GM18507 (cell line): Measurements from ENCODE around the gene TDRKH.

Experiments
- DNase-seq: peaks from one replicate; pipeline ENCODE4 v3.0.0; 2011; ENCODE audit warnings: low read depth; ENCODE audit not compliant: insufficient read length; ENCODE audit errors: extremely low spot score
- FAIRE-seq: peaks from 2 replicates; lab custom pipeline; 2011; peaks lifted over from hg19 to GRCh38; lab: Jason Lieb, UNC

Gene TDRKH

DNA sequence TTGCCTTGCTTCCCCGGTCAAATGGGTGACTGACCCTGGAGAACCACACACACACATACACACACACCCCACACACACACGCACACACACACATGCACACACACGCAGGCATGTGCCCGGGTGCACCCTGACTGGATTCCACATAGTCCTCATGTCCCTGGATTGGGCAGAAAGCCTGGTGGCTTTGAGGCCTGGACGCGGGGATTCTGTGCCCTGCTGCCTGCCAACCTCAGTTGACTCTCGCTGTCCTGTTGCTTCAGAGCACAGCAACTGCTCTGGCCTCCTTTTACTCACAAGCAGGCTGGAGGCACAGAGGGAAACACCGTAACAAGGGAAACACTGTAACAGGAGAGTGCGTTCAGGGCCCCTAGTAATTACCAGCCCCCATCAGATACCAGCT is 34.9 kb upstream of the TDRKH start:
- DNase-seq (no peak), FAIRE-seq (no peak)

DNA sequence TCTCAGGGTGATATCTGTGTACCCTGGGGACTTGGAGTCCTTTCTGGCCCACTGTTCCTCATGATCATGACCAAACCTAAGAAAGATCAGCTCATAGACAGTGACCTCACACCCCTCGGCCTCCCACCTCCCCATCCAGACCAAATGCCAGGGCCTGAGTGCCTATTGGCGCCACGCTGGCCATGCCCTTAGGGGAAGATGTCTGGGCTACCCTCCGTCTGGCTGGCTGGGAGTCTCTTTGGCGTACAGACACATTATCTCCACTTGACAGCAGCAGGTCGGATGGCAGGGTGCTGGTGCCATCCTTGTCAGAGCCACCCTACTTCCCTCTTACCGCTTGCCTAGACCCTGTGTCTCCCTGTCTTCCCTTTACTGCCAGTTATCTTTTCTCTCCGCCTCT is 32.9 kb upstream of the TDRKH start:
- FAIRE-seq (no peak), DNase-seq (no peak)

DNA sequence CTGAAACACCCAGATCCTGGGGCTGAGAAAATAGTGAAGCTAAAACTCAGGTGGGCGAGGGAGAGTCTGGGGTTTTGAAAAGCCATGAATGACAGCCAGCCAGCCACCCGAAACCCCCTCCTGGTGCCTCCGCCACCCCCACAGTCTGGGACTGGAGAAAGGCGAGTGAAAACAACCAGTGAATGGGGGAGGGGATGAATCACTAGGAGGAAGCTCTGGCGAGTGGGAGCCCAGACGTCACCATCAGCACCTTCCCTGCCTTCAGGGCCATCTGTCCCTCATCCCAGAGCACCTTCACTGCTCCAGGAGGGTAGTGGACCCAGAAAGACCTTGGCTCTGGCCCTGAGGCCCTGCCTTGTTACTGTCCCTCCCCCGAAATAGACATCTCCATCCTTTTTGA is 32.1 kb upstream of the TDRKH start:
- no peak for DNase-seq
- no peak for FAIRE-seq

DNA sequence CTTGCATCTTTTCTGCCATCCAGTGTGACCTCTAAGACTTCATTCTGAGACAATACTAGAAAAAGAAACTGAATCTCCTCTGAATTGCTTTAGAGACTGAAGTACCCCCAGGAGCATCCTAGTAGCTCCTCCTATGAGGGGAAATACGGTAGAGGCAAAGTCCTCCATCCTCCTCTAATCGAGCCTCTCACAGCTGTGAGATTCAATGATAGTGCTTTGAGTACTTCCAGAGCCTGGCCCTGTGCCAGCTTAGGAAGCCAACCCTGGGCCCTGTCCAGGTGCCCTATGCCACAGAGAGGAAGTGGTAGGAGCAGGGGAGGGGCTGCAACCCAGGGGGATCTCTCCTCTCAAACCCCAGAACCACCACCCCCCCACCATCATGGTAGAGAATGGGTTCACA is 30.6 kb upstream of the TDRKH start:
- FAIRE-seq (no peak), DNase-seq (no peak)

DNA sequence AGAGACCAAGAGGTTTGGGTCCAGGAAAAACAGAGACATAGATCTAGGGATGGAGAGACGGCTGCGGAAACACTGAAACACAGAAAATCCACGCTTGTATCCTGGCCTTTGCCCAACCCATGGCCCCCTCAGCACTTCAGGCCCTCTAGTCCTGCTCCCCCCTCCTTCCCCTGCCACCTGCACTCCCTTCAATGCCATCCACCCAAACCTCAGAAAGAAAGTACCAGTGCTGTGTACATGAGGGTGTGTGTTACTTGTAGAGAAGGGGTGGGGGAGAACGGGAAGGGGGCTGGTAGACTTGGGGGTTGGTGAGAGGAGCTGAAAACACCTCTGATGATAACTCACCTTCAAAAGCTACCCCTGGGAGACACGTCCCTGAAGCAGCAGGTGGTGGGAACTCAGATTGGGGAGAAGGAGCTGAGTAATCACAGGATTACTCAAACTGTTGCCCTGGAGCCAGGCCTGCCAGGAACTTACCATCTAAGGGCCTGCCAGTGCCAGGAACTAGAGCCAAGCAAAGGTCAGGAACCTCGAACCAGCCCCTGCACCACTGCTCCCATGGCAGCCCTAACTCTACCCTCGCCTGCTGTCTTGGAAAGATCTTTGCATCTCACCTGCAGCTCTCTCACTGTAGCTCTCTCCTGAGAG is 29.8 kb upstream of the TDRKH start:
- DNase-seq (no peak), FAIRE-seq (no peak)

DNA sequence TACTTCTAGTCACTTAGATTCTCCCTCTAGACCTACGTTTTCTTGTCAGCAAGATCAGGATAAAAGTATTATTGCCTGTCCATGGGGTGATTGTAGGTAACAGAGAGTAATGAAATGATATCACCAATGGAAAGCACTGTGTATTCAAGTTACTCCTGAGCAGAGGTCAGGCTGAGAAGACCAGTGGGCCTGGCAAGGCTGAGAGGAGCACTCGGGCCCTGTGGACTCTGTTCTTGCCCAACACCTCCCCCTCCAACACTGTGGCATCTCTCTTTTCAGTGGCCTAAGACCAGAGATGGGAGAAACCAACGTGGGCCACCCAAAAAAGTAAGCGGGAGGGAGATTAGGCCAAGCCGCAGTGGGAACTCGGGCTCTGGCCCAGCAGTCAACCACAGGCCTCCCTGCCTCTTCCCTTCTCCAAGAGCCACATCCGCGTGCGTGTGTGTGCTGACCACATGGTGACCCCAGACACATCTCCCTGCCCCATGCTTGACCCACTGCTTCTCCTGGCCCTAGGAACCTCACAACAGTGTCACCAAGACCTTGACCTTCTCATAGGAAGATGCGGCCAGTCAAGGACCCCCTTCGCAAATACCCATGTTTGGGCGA is 29.0 kb upstream of the TDRKH start:
- no peak for FAIRE-seq

DNA sequence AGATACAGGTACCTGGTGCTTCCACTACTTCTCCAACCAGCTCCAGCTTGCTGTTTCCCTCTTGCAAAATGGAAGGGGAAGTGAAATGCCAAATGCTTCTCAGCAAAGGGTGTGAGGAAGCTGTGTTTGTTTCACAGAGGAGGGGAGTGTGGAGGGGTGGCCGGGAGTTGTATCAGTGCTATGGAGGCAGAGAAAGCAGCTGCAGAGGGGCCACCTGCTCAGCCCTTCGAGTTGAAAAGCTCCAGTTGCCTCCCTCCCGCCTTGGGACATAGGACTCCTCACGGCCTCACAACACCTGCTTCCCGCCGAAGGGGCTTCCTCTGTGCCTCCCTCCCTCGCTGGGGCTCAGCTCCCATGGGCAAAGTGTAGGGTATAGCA is 27.0 kb upstream of the TDRKH start:
- no peak for DNase-seq

More for the DNA sequence above, 29.0 kb upstream of the TDRKH start:
- no peak for DNase-seq

DNA sequence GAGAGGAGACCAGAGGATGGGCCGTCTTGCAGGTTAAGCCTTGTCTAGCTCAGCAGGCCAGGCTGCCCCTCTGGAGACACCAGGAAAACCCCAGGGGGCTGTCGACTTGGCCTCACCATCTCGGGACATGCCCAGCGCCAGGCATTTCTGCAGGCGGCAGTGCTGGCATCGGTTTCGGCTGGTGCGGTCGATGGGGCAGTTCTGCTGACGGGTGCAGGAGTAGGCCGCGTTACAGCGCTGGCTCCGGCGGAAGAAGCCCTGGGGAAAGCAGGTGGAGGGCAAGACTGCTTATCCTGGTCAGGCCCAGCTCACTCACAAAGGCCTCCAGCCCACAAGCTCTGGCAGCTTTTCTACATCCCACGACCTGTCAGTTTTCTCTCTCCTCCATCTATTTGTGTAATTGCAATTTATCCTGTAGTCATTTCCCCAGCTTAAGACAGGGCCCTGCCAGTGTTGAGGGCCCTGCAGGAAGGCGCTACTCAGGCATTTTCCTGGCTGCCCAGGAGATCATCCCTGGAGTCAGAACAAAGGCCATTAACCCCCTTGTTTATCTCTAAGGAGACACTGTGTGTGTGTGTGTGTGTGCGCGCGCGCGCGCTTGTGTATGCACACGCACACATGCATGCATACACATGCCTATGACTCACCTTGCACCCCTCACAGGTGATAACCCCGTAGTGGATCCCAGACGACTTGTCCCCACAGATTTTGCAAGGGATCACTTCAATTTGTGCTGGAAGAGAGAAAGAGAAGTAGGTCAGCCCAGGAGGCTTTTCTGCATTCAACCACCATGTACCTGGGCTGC is 26.4 kb upstream of the TDRKH start:
- no peak for DNase-seq
- no peak for FAIRE-seq

More for the DNA sequence above, 27.0 kb upstream of the TDRKH start:
- no peak for FAIRE-seq

DNA sequence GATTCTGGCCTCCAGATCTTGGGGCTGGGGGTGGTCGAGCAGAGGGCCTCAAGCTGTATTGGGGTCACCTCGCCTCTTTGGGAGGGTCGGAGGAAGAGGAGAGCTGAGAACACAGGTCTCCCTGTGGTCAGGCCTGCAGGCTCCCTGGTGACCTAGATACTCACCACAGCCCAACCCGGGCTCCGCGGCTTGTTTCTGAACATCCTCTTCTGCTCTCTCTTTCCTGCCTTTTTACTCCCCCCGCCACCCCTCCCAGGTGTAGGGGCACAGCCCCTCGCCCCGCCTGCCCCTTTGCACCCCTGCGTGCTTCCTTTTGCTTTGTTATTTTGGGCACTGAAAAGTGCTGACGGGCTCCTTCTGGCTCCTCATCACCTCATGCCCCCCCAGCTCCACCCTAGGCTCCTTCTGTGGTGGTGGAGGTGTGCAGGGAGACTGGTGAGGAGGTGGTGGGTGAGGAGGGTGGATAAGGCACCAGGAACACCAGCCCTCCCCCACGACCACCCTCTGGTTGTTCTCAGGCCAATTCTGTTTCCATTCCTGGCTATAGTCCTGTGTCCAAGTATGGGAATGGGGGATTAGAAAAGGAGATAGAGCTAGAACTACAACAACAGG is 25.5 kb upstream of the TDRKH start:
- DNase-seq (no peak), FAIRE-seq (no peak)

DNA sequence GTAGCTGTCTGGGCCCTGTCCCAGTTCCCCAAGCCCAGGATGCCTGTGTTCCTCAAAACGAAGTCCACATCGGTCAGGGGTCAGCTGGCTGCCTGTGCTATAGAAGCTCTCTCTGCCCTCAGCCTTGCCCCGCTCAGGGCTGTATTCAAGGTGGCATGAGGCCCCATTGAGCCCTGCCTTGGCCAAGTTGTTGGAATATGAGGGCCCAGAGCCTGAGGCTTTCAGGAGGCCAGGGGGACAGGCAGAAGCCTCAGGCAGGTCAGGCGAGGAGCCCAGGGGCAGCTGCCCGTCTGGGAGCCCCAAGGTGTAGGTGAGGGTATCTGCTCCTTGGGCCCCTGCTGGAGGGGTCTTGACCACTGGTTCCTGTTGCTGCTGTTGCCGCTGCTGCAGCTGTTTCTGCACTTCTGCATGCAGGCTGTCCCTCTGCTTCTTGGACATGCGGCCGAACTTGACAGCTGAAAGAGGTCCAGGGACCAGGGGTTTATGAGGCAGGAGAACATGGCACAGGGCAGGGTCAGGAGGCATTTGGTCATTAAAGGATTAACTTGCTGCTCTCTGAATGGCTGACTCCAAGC is 24.8 kb upstream of the TDRKH start:
- no peak for FAIRE-seq
- no peak for DNase-seq

DNA sequence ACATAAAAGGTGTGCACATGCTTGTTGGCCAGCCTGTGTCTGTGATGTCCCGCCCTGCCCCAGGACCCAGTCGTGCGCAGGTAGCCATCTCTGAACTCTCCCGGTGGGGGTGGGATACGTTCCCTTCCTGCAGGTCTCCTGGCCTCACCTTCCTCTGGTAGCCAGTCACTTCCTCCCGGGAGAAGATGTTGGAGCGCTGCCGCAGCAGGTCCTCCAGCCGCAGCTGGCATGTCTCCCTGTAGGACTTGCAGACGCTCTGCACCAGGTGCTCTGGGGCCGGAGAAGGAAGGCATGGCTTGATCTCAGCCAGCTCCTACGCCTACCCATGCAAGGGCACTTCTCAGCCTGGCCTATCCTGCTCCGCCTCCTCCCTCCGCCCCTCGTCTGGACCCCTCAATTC is 24.1 kb upstream of the TDRKH start:
- no peak for DNase-seq
- FAIRE-seq = no peak

DNA sequence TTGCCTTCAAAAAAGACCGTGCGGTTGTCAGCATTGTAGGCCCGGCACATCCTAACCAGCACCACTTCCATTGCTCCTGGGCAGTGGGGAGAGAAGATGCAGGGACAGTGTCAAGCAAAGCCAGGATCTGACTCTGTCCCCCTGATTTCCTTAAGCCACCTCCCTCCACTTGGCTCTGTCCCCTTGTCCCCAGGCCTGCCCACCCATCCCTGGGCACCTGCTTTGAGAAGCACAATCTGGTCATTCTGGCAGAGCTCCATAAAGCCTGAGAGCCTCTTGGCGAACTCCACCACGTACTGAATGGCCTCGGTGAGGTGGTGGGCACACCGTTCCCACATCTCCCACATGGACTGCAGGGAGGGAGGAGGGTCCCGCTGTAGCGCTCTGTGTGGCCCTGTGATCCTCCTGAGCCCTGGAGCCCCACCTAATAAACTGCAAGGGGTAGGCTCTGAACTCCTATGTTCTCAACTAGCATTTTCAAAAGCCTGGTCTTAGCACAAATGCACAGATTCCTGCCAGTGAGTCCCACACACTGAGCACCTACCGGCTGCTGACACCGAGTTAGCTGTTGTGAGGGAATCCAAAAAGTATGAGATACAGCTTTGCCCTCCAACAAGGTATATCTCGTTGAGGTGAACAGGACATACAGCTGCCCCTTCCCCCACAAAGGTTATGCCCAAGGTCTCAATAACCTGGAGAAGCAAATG is 23.1 kb upstream of the TDRKH start:
- DNase-seq (no peak), FAIRE-seq (no peak)

DNA sequence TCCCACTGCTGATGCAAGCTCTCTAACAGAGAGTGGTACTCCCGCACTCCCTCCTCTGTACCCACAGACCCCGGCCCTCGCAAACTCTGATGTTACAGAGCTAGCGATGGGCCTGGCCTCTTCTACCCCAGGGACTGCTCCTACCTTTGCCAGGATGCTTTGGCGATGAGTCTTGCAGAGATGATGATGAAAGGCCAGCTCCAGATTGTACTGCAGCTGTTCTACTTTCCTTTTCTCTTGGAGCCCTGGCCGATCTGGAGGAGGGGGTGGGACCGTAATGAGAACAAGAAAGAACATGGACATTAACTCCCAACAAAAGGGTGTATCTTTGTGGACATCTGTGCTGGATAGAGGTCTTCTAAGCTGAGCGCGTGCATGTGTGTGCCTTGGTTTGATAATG is 20.9 kb upstream of the TDRKH start:
- no peak for FAIRE-seq

DNA sequence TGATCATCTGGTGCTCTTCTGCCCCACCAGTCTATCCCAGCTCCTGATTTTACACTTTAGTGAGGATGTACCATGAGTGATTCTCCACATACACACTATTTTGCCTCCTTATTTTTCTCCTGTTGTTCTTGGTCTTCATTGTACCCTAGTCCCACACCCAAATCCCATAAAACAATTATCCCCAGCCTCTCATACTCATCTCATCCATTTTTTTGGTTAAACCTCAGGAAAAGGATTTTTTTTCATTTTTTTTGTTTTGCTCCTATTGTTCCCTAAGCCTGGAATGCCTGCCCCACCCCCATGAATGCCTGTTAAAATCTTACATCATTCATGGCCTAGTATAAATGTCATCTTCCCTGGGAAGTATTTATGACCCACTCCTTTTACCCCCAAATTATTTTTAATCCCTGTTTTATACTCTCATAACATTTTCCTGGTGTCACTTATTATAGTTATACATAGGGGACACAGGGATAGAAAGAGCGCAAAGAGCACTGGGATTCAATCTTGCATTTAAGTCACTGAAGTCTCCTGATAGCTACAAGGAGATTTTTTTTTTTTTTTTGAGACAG is 19.8 kb upstream of the TDRKH start:
- DNase-seq (no peak), FAIRE-seq (no peak)

More for the DNA sequence above, 20.9 kb upstream of the TDRKH start:
- DNase-seq = no peak

DNA sequence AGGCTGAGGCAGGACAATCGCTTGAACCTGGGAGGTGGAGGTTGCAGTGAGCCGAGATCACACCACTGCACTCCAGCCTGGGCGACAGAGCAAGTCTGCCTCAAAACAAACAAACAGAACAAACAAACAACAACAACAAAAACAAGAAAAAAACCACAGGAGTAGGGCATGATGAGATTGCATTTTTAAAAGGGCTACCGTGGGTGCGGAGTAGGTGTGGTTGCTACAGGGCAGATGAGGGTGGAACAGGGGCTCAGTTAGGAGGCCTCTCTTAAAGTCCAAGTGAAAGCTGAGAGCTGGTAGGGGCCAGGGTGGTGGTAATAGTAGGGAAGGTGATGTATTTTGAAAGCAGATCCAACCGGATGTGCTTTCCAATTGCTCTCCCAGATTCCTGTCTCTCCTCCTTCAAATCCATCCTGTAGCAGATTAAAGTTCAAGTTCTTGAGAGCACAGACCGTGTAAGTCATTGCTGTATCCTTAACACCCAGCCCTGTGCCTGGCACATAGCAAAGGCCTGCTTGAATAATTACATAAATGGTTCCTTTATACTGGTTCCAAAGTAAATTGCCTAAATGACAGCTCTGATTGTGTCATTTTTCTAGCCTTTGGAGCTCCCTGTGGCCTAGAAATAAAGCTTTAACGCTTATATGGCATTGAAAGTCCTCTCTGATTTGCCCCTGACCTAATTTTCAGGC is 19.1 kb upstream of the TDRKH start:
- no peak for FAIRE-seq
- no peak for DNase-seq

DNA sequence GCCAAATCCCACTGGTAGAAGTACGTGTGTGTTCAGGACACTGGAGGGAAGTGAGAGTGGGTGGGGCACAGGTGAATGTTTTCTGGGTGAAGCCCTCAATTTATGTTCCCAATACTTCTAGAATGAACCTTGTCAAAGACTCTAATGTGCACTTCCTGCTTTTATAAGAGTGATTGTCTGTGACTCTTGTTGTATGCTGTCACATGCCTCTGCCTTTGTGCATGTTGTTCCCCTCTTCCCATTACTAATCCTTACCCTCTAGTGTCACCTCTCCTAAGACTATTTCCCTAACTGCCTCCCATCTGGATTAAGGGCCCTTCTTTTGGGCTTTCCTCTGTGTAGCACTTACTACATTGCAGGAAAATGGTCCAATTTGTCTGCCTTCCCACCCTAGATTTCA is 17.5 kb upstream of the TDRKH start:
- DNase-seq (no peak), FAIRE-seq (no peak)

DNA sequence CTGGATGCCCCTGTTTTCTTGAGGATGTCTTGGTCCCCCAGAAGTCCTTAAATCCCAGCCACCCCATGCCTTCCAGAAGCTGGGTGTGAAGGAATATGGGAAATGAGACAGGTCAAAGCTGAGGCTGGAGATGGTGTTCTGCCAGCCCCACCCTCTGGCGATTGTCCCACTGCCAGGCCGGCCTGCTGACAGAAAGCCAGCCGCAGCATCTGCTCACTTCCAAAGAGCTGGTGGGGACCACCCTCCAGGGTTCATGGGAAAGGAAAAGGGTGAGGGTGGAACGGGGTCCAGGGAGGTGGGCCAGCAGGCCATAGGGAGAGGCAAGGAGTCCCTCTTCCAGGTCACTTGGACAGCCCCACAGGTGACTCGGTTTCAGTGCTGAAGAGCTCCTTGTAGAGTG is 16.8 kb upstream of the TDRKH start:
- FAIRE-seq (no peak), DNase-seq (no peak)

DNA sequence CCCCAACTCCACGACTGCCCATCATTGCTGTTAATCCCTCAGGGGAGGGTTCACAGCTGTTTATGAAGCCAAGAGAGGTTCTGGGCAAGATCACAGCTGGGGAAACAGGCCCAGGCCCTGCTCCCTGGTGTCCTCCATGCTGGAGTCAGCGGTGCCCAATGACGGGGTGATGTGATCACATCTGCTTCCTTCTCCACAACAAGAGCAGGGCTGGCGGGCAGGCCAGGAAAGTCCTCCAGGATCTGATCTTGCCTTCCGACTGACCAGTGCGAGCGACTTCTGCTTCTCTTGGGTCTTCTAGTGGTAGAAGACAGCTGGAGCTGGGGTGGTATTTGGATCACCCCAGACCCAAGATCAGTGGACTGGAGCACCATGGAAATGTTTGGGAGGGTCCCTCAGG is 15.9 kb upstream of the TDRKH start:
- DNase-seq (no peak), FAIRE-seq (no peak)
